ENCODE measurements around the gene CCNY.

CCNY gene

GRCh38 chr10:35611750-35612149 is 275.4 kb downstream of the CCNY start:
- Histone ChIP-seq H3K79me2 (ENCODE audit: control insufficient read depth, low read length) (no peaks in the 10 kb centered on the region), H3K4me3 (ENCODE audit: low read length) (no peak overlapping the region), H3K36me3 (ENCODE audit: control insufficient read depth, low read length) (no peaks in the 10 kb centered on the region), H4K20me1 (ENCODE audit: control insufficient read depth, insufficient read depth, low read depth, low read length) (no peaks in the 10 kb centered on the region), H3K27me3 (ENCODE audit: control insufficient read depth, low read length) (peaks cover 11% of the 10 kb centered on the region), H3K4me1 (ENCODE audit: control insufficient read depth, low read length) (no peaks in the 10 kb centered on the region), H3F3A (ENCODE audit: control insufficient read depth, insufficient read depth) (no peaks in the 10 kb centered on the region), H3K4me2 (ENCODE audit: low read length) (no peak overlapping the region), H3K27ac (ENCODE audit: low read depth, low read length) (no peak overlapping the region), H3K9me3 (ENCODE audit: control insufficient read depth, insufficient read depth, low read length) (no peaks in the 10 kb centered on the region), H3K9me2 (replicated peaks; ENCODE audit: control insufficient read depth, low read length) (no peaks in the 10 kb centered on the region)
- TF ChIP-seq CTCF (IDR thresholded peaks at IDR 0.05; ENCODE audit: low read depth, low read length, poor library complexity, severe bottlenecking) (no peak), EZH2phosphoT487 (IDR thresholded peaks at IDR 0.05; ENCODE audit: borderline replicate concordance, low read length) (no peak)

GRCh38 chr10:35612385-35613106 is 276.2 kb downstream of the CCNY start:
- Histone ChIP-seq H3K9me2 (replicated peaks; ENCODE audit: control insufficient read depth, low read length) (no peaks in the 10 kb centered on the region), H3K4me2 (ENCODE audit: low read length) (no peak overlapping the region), H3K36me3 (ENCODE audit: control insufficient read depth, low read length) (no peaks in the 10 kb centered on the region), H3K27me3 (ENCODE audit: control insufficient read depth, low read length) (peaks cover 11% of the 10 kb centered on the region), H3K79me2 (ENCODE audit: control insufficient read depth, low read length) (no peaks in the 10 kb centered on the region), H3K4me3 (ENCODE audit: low read length) (no peak overlapping the region), H4K20me1 (ENCODE audit: control insufficient read depth, insufficient read depth, low read depth, low read length) (no peaks in the 10 kb centered on the region), H3K4me1 (ENCODE audit: control insufficient read depth, low read length) (no peaks in the 10 kb centered on the region), H3K9me3 (ENCODE audit: control insufficient read depth, insufficient read depth, low read length) (no peaks in the 10 kb centered on the region), H3F3A (ENCODE audit: control insufficient read depth, insufficient read depth) (no peaks in the 10 kb centered on the region), H3K27ac (ENCODE audit: low read depth, low read length) (no peak overlapping the region)
- TF ChIP-seq CTCF (IDR thresholded peaks at IDR 0.05; ENCODE audit: low read depth, low read length, poor library complexity, severe bottlenecking) (no peak), EZH2phosphoT487 (IDR thresholded peaks at IDR 0.05; ENCODE audit: borderline replicate concordance, low read length) (no peak)

- peaks cover 11% of the 10 kb centered on the region for H3K27me3 ChIP-seq (ENCODE audit: control insufficient read depth, low read length)
- TF ChIP-seq CTCF (IDR thresholded peaks at IDR 0.05; ENCODE audit: low read depth, low read length, poor library complexity, severe bottlenecking) (no peak), EZH2phosphoT487 (IDR thresholded peaks at IDR 0.05; ENCODE audit: borderline replicate concordance, low read length) (no peak)
- H3K4me1 ChIP-seq (ENCODE audit: control insufficient read depth, low read length) = no peaks in the 10 kb centered on the region
- H3K4me2 ChIP-seq (ENCODE audit: low read length) = no peak overlapping the region
- H3F3A ChIP-seq (ENCODE audit: control insufficient read depth, insufficient read depth) = no peaks in the 10 kb centered on the region
- H3K9me2 ChIP-seq (replicated peaks; ENCODE audit: control insufficient read depth, low read length) = no peaks in the 10 kb centered on the region
- H3K9me3 ChIP-seq (ENCODE audit: control insufficient read depth, insufficient read depth, low read length) = no peaks in the 10 kb centered on the region
- no peak overlapping the region for H3K4me3 ChIP-seq (ENCODE audit: low read length)
- H3K36me3 ChIP-seq (ENCODE audit: control insufficient read depth, low read length) = no peaks in the 10 kb centered on the region
- H4K20me1 ChIP-seq (ENCODE audit: control insufficient read depth, insufficient read depth, low read depth, low read length) = no peaks in the 10 kb centered on the region
- no peak overlapping the region for H3K27ac ChIP-seq (ENCODE audit: low read depth, low read length)
- H3K79me2 ChIP-seq (ENCODE audit: control insufficient read depth, low read length) = no peaks in the 10 kb centered on the region
These were observed 276.8 kb downstream of the CCNY start for GRCh38 chr10:35613107-35613440.

All from DOHH2 (cell line).